Skeletal muscle tissue (tissue), 4 donors: ENCODE results near the gene DSP. TPM values are rescaled to one million over a fixed set of nuclear protein-coding genes. Genes with fewer than 3 reads are reported as not detected.

ENCODE experiments used
- H3K27ac ChIP-seq: one replicate; pipeline ENCODE4 v1.7.0; 2013; ENCODE audit warnings: mild to moderate bottlenecking, low read depth, low read length, inconsistent platforms
- H3K27me3 ChIP-seq, 3 donors: one replicate each; pipeline ENCODE4 v1.7.0; 2013; ENCODE audit warnings: low read length in 3 of 3; ENCODE audit not compliant: control insufficient read depth in 3 of 3, insufficient read depth in 3 of 3
- H3K36me3 ChIP-seq, 3 donors: one replicate each; pipeline ENCODE4 v1.7.0; 2013; ENCODE audit warnings: low read length in 3 of 3; ENCODE audit not compliant: control insufficient read depth in 3 of 3, insufficient read depth in 3 of 3
- H3K4me1 ChIP-seq, 3 donors: one replicate each; pipeline ENCODE4 v1.7.0; 2013; ENCODE audit warnings: low read length in 3 of 3, mild to moderate bottlenecking in 3 of 3; ENCODE audit not compliant: control insufficient read depth in 3 of 3, insufficient read depth in 3 of 3
- H3K4me3 ChIP-seq, 3 donors: one replicate each; pipeline ENCODE4 v1.7.0; 2013; ENCODE audit warnings: low read length in 3 of 3
- H3K9ac ChIP-seq, 3 donors: one replicate each; pipeline ENCODE4 v1.7.0; 2013; ENCODE audit warnings: low read length in 3 of 3, mild to moderate bottlenecking in 3 of 3, moderate library complexity in 2 of 3, low read depth in 1 of 3
- H3K9me3 ChIP-seq, 3 donors: one replicate each; pipeline ENCODE4 v1.7.0; 2013; ENCODE audit warnings: low read length in 3 of 3; ENCODE audit not compliant: control insufficient read depth in 3 of 3
- total RNA-seq: library from RNA; depleted of rRNA; stranded (reverse); fragments of >200 nt; gene quantifications from one replicate; pipeline ENCODE4 v1.2.3, GENCODE V29; 2014
- donor health status: Osteomylitis.

Gene DSP, protein sequence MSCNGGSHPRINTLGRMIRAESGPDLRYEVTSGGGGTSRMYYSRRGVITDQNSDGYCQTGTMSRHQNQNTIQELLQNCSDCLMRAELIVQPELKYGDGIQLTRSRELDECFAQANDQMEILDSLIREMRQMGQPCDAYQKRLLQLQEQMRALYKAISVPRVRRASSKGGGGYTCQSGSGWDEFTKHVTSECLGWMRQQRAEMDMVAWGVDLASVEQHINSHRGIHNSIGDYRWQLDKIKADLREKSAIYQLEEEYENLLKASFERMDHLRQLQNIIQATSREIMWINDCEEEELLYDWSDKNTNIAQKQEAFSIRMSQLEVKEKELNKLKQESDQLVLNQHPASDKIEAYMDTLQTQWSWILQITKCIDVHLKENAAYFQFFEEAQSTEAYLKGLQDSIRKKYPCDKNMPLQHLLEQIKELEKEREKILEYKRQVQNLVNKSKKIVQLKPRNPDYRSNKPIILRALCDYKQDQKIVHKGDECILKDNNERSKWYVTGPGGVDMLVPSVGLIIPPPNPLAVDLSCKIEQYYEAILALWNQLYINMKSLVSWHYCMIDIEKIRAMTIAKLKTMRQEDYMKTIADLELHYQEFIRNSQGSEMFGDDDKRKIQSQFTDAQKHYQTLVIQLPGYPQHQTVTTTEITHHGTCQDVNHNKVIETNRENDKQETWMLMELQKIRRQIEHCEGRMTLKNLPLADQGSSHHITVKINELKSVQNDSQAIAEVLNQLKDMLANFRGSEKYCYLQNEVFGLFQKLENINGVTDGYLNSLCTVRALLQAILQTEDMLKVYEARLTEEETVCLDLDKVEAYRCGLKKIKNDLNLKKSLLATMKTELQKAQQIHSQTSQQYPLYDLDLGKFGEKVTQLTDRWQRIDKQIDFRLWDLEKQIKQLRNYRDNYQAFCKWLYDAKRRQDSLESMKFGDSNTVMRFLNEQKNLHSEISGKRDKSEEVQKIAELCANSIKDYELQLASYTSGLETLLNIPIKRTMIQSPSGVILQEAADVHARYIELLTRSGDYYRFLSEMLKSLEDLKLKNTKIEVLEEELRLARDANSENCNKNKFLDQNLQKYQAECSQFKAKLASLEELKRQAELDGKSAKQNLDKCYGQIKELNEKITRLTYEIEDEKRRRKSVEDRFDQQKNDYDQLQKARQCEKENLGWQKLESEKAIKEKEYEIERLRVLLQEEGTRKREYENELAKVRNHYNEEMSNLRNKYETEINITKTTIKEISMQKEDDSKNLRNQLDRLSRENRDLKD (N-terminal part only)
- total RNA-seq, result 3.1 TPM

DNA sequence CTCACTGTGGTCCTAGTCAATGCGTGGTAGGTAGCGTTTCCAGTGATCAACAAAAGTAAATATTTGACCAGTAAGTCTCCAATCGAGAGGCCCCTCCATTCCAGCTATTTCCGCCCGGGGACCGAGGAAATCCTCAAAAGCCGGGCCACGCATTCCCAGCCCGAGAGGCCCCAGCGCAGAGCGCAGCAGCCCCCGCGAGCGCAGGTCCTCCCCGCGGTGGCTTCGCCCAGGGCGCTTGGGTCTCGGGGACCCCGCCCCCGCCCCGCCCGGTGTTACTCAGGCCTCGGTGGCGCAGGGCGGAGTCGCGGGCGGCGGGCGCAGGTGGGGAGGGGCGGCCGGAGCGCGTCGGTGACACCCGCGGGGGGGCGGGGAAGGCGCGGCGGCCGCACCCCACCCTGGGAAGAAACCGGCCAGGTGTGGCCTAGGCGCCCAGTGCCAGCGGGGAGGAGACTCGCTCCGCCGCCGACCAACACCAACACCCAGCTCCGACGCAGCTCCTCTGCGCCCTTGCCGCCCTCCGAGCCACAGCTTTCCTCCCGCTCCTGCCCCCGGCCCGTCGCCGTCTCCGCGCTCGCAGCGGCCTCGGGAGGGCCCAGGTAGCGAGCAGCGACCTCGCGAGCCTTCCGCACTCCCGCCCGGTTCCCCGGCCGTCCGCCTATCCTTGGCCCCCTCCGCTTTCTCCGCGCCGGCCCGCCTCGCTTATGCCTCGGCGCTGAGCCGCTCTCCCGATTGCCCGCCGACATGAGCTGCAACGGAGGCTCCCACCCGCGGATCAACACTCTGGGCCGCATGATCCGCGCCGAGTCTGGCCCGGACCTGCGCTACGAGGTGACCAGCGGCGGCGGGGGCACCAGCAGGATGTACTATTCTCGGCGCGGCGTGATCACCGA is at the start of gene DSP:
TSS of gene DSP (plus strand) at position 497 of the 890 bp plus-strand sequence. CDS start at position 742, 245 bp downstream.
- Histone ChIP-seq H3K4me1 (peaks cover 8 to 14% (median 11%) of the 10 kb centered on the region in 3 donors), H3K4me3 (peak within 1 kb of the TSS; percentile 38 to 66 (median 65)), H3K36me3 (no peaks in the 10 kb centered on the region), H3K27ac (no peak within 1 kb of the TSS), H3K9me3 (no peaks in the 10 kb centered on the region), H3K9ac (peak within 1 kb of the TSS in 1 of 3 donors; percentile 50), H3K27me3 (peaks cover 45 to 61% (median 47%) of the 10 kb centered on the region in 3 donors)

DNA sequence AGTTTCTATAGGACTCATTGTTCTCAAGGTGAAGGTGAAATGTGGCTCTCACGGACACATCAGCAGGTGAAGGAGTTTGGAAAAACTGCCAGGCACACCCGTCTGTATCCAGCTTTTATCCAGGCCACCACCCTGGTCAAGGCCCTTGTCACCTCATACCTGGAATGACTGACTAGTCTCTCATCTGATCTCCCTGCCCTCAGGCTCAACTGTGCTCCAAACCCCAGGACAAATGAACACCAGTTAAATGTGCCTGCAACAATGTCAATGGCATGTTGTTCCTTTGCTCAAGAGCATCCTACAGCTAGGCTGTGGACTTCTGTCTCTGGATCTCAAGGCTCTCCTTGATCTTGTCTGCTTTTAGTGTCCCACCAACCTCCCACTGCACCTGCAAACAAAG is 47.6 kb upstream of the DSP start:
- no peak overlapping the region for H3K4me3 ChIP-seq
- no peak overlapping the region for H3K9ac ChIP-seq
- H3K9me3 ChIP-seq, result peaks cover 0 to 5% (median 2%) of the 10 kb centered on the region in 3 donors
- no peak overlapping the region for H3K27ac ChIP-seq
- H3K36me3 ChIP-seq, result no peaks in the 10 kb centered on the region
- H3K4me1 ChIP-seq, result no peaks in the 10 kb centered on the region
- H3K27me3 ChIP-seq, result peaks cover 0 to 3% (median 0%) of the 10 kb centered on the region in 3 donors

DNA sequence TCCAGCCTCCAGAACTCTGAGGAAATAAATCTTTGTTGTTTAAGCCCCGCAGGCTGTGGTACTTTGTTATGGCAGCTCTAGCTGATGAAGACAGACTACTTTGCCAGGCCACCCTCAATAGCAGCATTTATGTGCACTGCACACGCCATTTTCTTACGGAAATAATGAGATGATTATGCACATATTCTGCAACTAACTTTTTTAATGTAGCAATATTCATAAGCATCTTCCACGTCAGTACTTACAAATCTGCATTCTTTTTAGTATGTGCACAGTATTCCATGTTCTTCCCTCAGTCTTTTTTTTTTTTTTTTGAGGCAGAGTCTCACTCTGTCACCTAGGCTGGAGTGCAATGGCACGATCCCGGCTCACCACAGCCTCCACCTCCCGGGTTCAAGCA is 46.8 kb upstream of the DSP start:
- Histone ChIP-seq H3K4me3 (no peak overlapping the region), H3K36me3 (no peaks in the 10 kb centered on the region), H3K9ac (no peak overlapping the region), H3K27ac (no peak overlapping the region), H3K27me3 (peaks cover 0 to 3% (median 0%) of the 10 kb centered on the region in 3 donors), H3K4me1 (no peaks in the 10 kb centered on the region), H3K9me3 (peaks cover 0 to 5% (median 2%) of the 10 kb centered on the region in 3 donors)

DNA sequence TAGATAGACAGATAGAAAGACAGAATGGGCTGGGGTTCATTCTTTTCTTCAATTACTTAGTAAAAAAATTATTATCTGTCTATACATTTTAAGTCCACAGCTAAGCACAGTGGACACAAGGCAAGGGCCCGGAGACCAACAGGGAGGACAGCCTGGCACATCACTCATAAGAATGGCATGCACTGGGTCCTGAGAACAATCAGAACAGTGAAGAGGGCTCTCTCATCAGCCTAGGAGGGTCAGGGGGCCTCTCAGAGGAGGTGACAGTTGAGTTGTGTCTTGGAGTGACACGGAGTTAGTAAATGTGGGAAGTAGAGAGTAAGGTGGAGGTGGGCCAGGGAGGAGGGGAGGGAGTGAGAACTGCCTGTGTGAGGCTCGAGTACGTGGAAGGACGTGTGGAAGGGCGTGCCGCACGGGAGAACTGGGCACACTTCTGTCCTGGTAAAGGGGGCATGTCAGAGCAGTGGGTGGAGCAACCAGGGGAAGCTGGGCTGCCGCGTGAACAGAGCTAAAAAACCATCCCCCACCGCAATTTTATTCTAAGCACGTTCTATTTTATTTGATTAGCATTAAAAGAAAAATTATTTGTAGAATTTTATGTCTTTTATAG is 45.1 kb upstream of the DSP start:
- peaks cover 0 to 5% (median 2%) of the 10 kb centered on the region in 3 donors for H3K9me3 ChIP-seq
- no peak overlapping the region for H3K27ac ChIP-seq
- no peak overlapping the region for H3K9ac ChIP-seq
- H3K27me3 ChIP-seq, result peaks cover 0 to 3% (median 0%) of the 10 kb centered on the region in 3 donors
- no peaks in the 10 kb centered on the region for H3K4me1 ChIP-seq
- no peak overlapping the region for H3K4me3 ChIP-seq
- no peaks in the 10 kb centered on the region for H3K36me3 ChIP-seq

DNA sequence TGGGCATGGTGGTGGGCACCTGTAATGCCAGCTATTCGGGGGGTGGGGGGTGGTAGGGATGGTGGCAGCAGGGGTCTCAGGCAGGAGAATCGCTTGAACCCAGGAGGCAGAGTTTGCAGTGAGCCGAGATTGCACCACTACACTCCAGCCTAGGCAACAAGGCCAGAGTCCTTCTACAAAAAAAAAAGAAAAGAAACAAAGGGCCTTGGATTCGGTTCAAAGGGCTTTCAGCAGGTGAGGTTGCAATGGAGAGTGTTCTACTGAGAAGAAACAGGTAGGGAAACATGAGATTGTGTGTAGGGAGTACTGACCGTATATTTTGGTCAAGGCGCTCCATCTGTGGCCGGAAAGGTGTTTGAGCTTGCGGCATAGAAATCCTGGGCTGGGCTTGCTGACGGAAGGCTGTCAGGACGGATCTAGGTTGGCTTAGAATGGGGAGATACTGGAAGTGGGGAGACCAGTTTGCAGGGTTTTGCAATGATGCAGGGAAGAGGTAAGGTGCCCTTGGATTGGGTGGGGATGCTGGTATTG is 40.7 kb upstream of the DSP start:
- Histone ChIP-seq H3K27ac (no peak overlapping the region), H3K36me3 (no peaks in the 10 kb centered on the region), H3K9me3 (no peaks in the 10 kb centered on the region), H3K9ac (no peak overlapping the region), H3K4me3 (no peak overlapping the region), H3K27me3 (peaks cover 0 to 6% (median 3%) of the 10 kb centered on the region in 3 donors), H3K4me1 (no peaks in the 10 kb centered on the region)

DNA sequence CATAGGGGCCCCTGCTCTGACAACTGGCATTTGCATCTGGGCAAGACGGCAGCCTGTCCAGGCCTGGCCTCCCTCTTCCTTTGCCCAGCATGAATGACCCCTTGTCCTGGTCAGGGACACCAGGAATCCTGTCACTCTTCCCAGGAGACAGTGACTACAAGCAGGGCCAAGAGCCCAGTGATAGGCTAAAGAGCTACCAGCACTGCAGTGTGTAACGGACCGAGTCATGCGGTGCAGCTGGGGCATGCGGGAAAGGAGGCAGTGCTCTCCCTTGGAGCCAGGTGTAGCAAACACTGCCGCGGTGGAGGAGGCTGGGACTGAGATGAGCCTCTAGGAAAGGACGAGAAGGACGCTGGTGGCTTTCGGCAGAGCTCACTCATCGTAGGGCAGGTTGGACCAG is 38.7 kb upstream of the DSP start:
- Histone ChIP-seq H3K36me3 (no peaks in the 10 kb centered on the region), H3K9ac (no peak overlapping the region), H3K4me1 (no peaks in the 10 kb centered on the region), H3K9me3 (no peaks in the 10 kb centered on the region), H3K27ac (no peak overlapping the region), H3K4me3 (no peak overlapping the region), H3K27me3 (peaks cover 0 to 6% (median 0%) of the 10 kb centered on the region in 3 donors)

DNA sequence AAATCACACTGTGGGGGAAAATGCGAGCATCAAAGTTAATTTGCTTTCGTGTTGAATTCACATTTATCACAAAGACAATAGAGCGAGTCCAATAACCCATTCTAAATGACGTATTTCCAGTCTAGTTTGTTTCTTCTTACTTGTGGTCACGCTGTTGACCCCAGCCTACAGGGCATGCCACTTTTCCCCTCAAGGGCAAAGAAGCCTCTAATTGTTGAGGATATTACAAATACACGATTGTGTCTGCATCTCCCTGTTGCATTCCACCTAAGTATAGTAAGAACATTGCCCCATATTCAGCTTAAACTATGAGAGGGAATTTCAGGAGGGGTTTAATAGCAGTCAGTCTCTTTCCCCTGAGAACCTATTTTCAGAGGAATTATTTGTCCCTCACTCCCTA is 37.4 kb upstream of the DSP start:
- no peaks in the 10 kb centered on the region for H3K4me1 ChIP-seq
- no peak overlapping the region for H3K4me3 ChIP-seq
- no peaks in the 10 kb centered on the region for H3K36me3 ChIP-seq
- no peaks in the 10 kb centered on the region for H3K9me3 ChIP-seq
- peaks cover 0 to 6% (median 0%) of the 10 kb centered on the region in 3 donors for H3K27me3 ChIP-seq
- H3K27ac ChIP-seq, result no peak overlapping the region
- H3K9ac ChIP-seq, result no peak overlapping the region

DNA sequence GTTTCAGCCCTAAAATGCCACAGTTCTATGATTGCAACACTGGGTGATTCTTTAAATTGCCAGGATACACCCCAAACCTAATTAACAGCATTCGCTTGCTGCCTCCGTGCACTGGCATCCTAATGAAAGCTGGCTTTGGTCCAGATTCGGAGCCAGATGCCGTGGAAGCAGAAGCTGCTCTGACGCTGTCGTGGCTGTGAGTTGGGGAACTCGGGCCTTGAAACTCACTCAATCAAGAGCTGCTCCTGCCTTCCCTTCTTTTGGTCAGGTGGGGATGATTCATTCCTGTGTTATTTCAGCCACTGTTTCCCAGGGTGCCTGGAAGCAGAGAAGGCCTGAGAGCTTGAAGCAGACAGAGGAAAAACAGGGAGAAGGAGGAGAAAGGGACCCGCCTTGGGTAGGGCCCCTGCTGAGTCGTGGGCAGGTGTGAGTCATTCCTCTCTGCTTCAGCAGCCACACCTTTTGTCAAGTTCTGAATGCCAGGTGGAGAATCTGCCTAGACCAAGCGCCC is 36.2 kb upstream of the DSP start:
- peaks cover 0 to 6% (median 5%) of the 10 kb centered on the region in 3 donors for H3K27me3 ChIP-seq
- no peaks in the 10 kb centered on the region for H3K36me3 ChIP-seq
- H3K4me1 ChIP-seq, result no peaks in the 10 kb centered on the region
- no peak overlapping the region for H3K27ac ChIP-seq
- no peak overlapping the region for H3K9ac ChIP-seq
- H3K9me3 ChIP-seq, result no peaks in the 10 kb centered on the region
- H3K4me3 ChIP-seq, result no peak overlapping the region
